Neural cell (in vitro differentiated cells): Measurements from ENCODE around the gene ZDHHC14. TPM values are rescaled to one million over a fixed set of nuclear protein-coding genes. Genes with fewer than 3 reads are reported as not detected.

Experiments used
- H2AFZ ChIP-seq: fragments of 200-600, 300-800 bp; sonication (generic), shearing (Covaris generic); 2 replicates; pipeline ENCODE4 v1.6.0; 2014; ENCODE audit warnings: low read depth, mild to moderate bottlenecking, antibody characterized with exemption, low read length, moderate library complexity
- H3F3A ChIP-seq: fragments of 200-600 bp; shearing (Covaris generic); 2 replicates; pipeline ENCODE4 v1.6.1; 2016; ENCODE audit warnings: mild to moderate bottlenecking, moderate library complexity, mixed read lengths, antibody characterized with exemption, low read length; ENCODE audit not compliant: insufficient read depth, poor library complexity, severe bottlenecking
- H3K27ac ChIP-seq: fragments of 200-600, 300-800 bp; sonication (generic), shearing (Covaris generic); 2 replicates; pipeline ENCODE4 v1.5.1; 2014; ENCODE audit warnings: mild to moderate bottlenecking, low read length, moderate library complexity
- H3K27me3 ChIP-seq: fragments of 300-800, 200-600 bp; sonication (generic), shearing (Covaris generic); 2 replicates; pipeline ENCODE4 v1.6.0; 2014; ENCODE audit warnings: mild to moderate bottlenecking, low read depth, low read length, moderate library complexity; ENCODE audit not compliant: insufficient read depth
- H3K36me3 ChIP-seq: fragments of 300-800, 200-600 bp; sonication (generic), shearing (Covaris generic); 2 replicates; pipeline ENCODE4 v1.5.1; 2014; ENCODE audit warnings: mild to moderate bottlenecking, antibody characterized with exemption, low read length, moderate library complexity; ENCODE audit not compliant: insufficient read depth
- H3K4me2 ChIP-seq: fragments of 300-800, 200-600 bp; sonication (generic), shearing (Covaris generic); 2 replicates; pipeline ENCODE4 v1.6.0; 2014; ENCODE audit warnings: mild to moderate bottlenecking, low read length
- H3K4me3 ChIP-seq: fragments of 300-800, 200-600 bp; sonication (generic), shearing (Covaris generic); 2 replicates; pipeline ENCODE4 v1.5.1; 2014; ENCODE audit warnings: mild to moderate bottlenecking, low read length, moderate library complexity
- H3K79me2 ChIP-seq: fragments of 200-600 bp; shearing (Covaris generic); replicated peaks from 2 replicates; pipeline ENCODE4 v1.6.0; 2014; ENCODE audit warnings: mild to moderate bottlenecking, low read length, moderate library complexity; ENCODE audit not compliant: insufficient read depth
- H3K9ac ChIP-seq: fragments of 300-800, 200-600 bp; sonication (generic), shearing (Covaris generic); 2 replicates; pipeline ENCODE4 v1.6.1; 2016; ENCODE audit warnings: mild to moderate bottlenecking, low read length, mixed read lengths
- H3K9me2 ChIP-seq: fragments of 200-600 bp; shearing (Covaris generic); 2 replicates; pipeline ENCODE4 v1.6.1; 2016; ENCODE audit warnings: mild to moderate bottlenecking, low read length, mixed read lengths; ENCODE audit not compliant: insufficient read depth
- H3K9me3 ChIP-seq: fragments of 200-600, 300-800 bp; sonication (generic), shearing (Covaris generic); 2 replicates; pipeline ENCODE4 v1.6.1; 2016; ENCODE audit warnings: mild to moderate bottlenecking, mixed run types, low read length, moderate library complexity, mixed read lengths
- H4K20me1 ChIP-seq: fragments of 200-600 bp; shearing (Covaris generic); 2 replicates; pipeline ENCODE4 v1.6.1; 2016; ENCODE audit warnings: mild to moderate bottlenecking, mixed run types; ENCODE audit not compliant: insufficient read depth
- EP300 ChIP-seq: fragments of 450-650 bp; conservative IDR thresholded peaks from 2 replicates; pipeline ENCODE4 v1.6.1; 2014; ENCODE audit warnings: antibody characterized with exemption, mild to moderate bottlenecking, moderate library complexity; ENCODE audit not compliant: poor library complexity, severe bottlenecking
- EZH2 ChIP-seq: fragments of 200-600, 300-800 bp; shearing (Covaris generic), sonication (generic); IDR thresholded peaks from 2 replicates; pipeline ENCODE4 v1.6.1; 2014; ENCODE audit warnings: antibody characterized with exemption, low read length, borderline replicate concordance, mild to moderate bottlenecking; ENCODE audit not compliant: insufficient read depth, poor library complexity, severe bottlenecking
- MXI1 ChIP-seq: fragments of 450-650 bp; conservative IDR thresholded peaks from 2 replicates; pipeline ENCODE4 v1.6.1; 2014; ENCODE audit warnings: antibody characterized with exemption, mild to moderate bottlenecking; ENCODE audit not compliant: poor library complexity, severe bottlenecking
- POLR2AphosphoS5 ChIP-seq: IDR thresholded peaks from 2 replicates; pipeline ENCODE4 v1.6.1; 2012
- RAD21 ChIP-seq: fragments of 450-650 bp; conservative IDR thresholded peaks from 2 replicates; pipeline ENCODE4 v1.6.1; 2014; ENCODE audit warnings: antibody characterized with exemption, mild to moderate bottlenecking, moderate library complexity
- REST ChIP-seq: IDR thresholded peaks from 2 replicates; pipeline ENCODE4 v1.6.1; 2012; ENCODE audit warnings: borderline replicate concordance
- SMC3 ChIP-seq: fragments of 450-650 bp; conservative IDR thresholded peaks from 2 replicates; pipeline ENCODE4 v1.6.1; 2014; ENCODE audit warnings: antibody characterized with exemption, mild to moderate bottlenecking, moderate library complexity; ENCODE audit not compliant: poor library complexity
- TAF1 ChIP-seq: IDR thresholded peaks from 2 replicates; pipeline ENCODE4 v1.6.1; 2012; ENCODE audit warnings: low read depth
- polyA plus RNA-seq: library from polyadenylated mRNA; depleted of rRNA; stranded (reverse); fragments of >200 nt; gene quantifications from 2 replicates; pipeline ENCODE4 v1.2.3, GENCODE V29; 2014
- TF ChIP-seq, protein P1 (sequence below): fragments of 450-650 bp; IDR thresholded peaks from 2 replicates; pipeline ENCODE4 v1.5.1; 2014; ENCODE audit warnings: antibody characterized with exemption, mild to moderate bottlenecking, moderate library complexity; ENCODE audit not compliant: poor library complexity, severe bottlenecking

The ZDHHC14 gene
- polyA plus RNA-seq, 1 donor from 2014 or later, result 4.1 TPM

- Histone ChIP-seq H3K9ac (no peak overlapping the region), H4K20me1 (no peaks in the 10 kb centered on the region), H3K36me3 (no peaks in the 10 kb centered on the region), H3K27me3 (no peaks in the 10 kb centered on the region), H2AFZ (no peak overlapping the region), H3K9me2 (no peaks in the 10 kb centered on the region), H3K79me2 (no peaks in the 10 kb centered on the region), H3K9me3 (no peaks in the 10 kb centered on the region), H3K27ac (no peak overlapping the region), H3K4me3 (no peak overlapping the region), H3K4me2 (no peak overlapping the region), H3F3A (no peaks in the 10 kb centered on the region)
- TF ChIP-seq, protein P1, sequence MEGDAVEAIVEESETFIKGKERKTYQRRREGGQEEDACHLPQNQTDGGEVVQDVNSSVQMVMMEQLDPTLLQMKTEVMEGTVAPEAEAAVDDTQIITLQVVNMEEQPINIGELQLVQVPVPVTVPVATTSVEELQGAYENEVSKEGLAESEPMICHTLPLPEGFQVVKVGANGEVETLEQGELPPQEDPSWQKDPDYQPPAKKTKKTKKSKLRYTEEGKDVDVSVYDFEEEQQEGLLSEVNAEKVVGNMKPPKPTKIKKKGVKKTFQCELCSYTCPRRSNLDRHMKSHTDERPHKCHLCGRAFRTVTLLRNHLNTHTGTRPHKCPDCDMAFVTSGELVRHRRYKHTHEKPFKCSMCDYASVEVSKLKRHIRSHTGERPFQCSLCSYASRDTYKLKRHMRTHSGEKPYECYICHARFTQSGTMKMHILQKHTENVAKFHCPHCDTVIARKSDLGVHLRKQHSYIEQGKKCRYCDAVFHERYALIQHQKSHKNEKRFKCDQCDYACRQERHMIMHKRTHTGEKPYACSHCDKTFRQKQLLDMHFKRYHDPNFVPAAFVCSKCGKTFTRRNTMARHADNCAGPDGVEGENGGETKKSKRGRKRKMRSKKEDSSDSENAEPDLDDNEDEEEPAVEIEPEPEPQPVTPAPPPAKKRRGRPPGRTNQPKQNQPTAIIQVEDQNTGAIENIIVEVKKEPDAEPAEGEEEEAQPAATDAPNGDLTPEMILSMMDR, result no peak
- TF ChIP-seq POLR2AphosphoS5 (no peak), TAF1 (no peak), EP300 (no peak), MXI1 (no peak), REST (no peak), SMC3 (no peak), RAD21 (no peak), EZH2 (no peak)
These were observed 219.8 kb downstream of the ZDHHC14 start for GRCh38 chr6:157600807-157601206.

DNA sequence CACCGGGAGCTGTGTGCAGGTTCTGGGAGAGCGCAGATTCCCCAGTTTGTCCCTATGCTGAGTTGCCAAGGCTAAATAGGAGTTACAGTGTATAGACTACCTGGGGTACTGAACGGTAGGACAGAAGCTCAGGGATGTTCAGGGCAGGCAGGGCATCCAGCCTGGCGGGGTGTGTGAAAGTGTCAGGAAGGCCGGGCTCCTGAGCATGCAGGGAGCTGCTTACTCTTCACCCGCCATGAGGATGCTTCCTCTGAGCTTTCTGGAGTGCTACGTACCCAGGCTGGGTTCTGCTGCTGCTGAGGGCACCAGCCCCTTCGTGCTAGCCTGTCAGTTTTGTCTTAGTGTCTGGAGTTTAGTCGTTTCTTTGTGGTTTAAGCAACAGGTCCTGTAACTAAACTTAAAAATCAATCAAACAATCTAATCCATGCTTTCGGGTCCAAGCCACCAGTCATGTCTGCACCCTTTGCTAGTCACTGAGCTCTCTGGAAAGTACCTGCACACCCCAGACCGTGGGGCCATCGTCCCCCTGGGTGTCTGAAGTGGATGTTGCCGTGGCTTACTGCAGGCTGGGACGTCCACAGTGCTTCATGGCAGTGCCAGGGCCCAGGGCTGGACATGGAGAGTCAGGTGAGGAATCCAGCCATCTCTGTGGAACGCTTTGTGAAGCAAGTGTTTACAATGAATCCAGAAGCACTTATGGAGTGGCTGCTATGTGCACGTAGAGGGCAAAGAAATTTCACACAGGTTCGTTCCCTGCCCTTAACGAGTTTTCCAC lies 221.7 kb downstream of the ZDHHC14 start:
- Histone ChIP-seq H4K20me1 (no peaks in the 10 kb centered on the region), H3K4me3 (no peak overlapping the region), H2AFZ (no peak overlapping the region), H3K36me3 (no peaks in the 10 kb centered on the region), H3K27me3 (no peaks in the 10 kb centered on the region), H3K9ac (no peak overlapping the region), H3F3A (no peaks in the 10 kb centered on the region), H3K9me2 (no peaks in the 10 kb centered on the region), H3K27ac (no peak overlapping the region), H3K4me2 (no peak overlapping the region), H3K79me2 (no peaks in the 10 kb centered on the region), H3K9me3 (no peaks in the 10 kb centered on the region)
- TF ChIP-seq, protein P1, result no peak
- TF ChIP-seq REST (no peak), POLR2AphosphoS5 (no peak), EZH2 (no peak), EP300 (no peak), TAF1 (no peak), SMC3 (no peak), MXI1 (no peak), RAD21 (no peak)
